HUDEP-2 (cell line): Measurements from ENCODE around the gene URI1.
A peak's percentile ranks its signal among the peaks of the same experiment; 100 is the strongest.
"Not testable (repeated sequence)": the region's sequence is repeated elsewhere in the genome, so short reads cannot be mapped to it uniquely, and the experiment has no call there.

Source experiments
- DNase-seq, 76 experiments: peaks; one replicate each; lab custom pipeline; 2025; ENCODE audit not compliant: unreplicated experiment in 76 of 76; lab: John Stamatoyannopoulos, UW

URI1 gene

GRCh38 chr19:29940971-29941585 lies 961 bp upstream of the URI1 start:
- DNase-seq = peak in 1 of 76 experiments; percentile 28

- peak in 54 of 76 experiments; percentile 22 to 92 (median 56) for DNase-seq
Observed at GRCh38 chr19:29942404-29943261, 594 bp downstream of the URI1 start.

- DNase-seq = no peak
Observed at GRCh38 chr19:29943615-29944014, 1.6 kb downstream of the URI1 start.

- no peak for DNase-seq
Observed at GRCh38 chr19:29944390-29945012, 2.5 kb downstream of the URI1 start.

- no peak for DNase-seq
Observed at GRCh38 chr19:29945017-29945416, 3.0 kb downstream of the URI1 start.

GRCh38 chr19:29945433-29945832 lies 3.4 kb downstream of the URI1 start:
- no peak for DNase-seq

GRCh38 chr19:29946645-29947044 lies 4.6 kb downstream of the URI1 start:
- no peak for DNase-seq

GRCh38 chr19:29947871-29948270 lies 5.8 kb downstream of the URI1 start:
- DNase-seq = no peak

GRCh38 chr19:29948759-29949470 lies 6.9 kb downstream of the URI1 start:
- not testable (repeated sequence) for DNase-seq

- no peak for DNase-seq
Observed at GRCh38 chr19:29952177-29952576, 10.1 kb downstream of the URI1 start.

GRCh38 chr19:29952646-29953045 lies 10.6 kb downstream of the URI1 start:
- no peak for DNase-seq

- no peak for DNase-seq
Observed at GRCh38 chr19:29953352-29954247, 11.6 kb downstream of the URI1 start.

- DNase-seq = no peak
Observed at GRCh38 chr19:29956855-29957254, 14.8 kb downstream of the URI1 start.

GRCh38 chr19:29961311-29961710 lies 19.3 kb downstream of the URI1 start:
- DNase-seq = no peak

- no peak for DNase-seq
Observed at GRCh38 chr19:29962793-29963192, 20.8 kb downstream of the URI1 start.

GRCh38 chr19:29963576-29963975 lies 21.5 kb downstream of the URI1 start:
- DNase-seq = no peak

- DNase-seq = no peak
Observed at GRCh38 chr19:29964171-29964570, 22.1 kb downstream of the URI1 start.

- DNase-seq = no peak
Observed at GRCh38 chr19:29965492-29965891, 23.5 kb downstream of the URI1 start.

- peak in 21 of 76 experiments; percentile 4 to 34 (median 20) for DNase-seq
Observed at GRCh38 chr19:29966142-29966541, 24.1 kb downstream of the URI1 start.
